Smooth muscle cell (in vitro differentiated cells): ENCODE results near the gene DLG1. TPM values are rescaled to one million over a fixed set of nuclear protein-coding genes. Genes with fewer than 3 reads are reported as not detected.

Experiments used
- DNase-seq: peaks from one replicate; lab custom pipeline; 2025; ENCODE audit not compliant: unreplicated experiment; lab: John Stamatoyannopoulos, UW
- H2AFZ ChIP-seq: fragments of 200-600 bp; sonication (generic); 2 replicates; pipeline ENCODE4 v1.6.0; 2016; ENCODE audit warnings: antibody characterized with exemption, low read depth, mild to moderate bottlenecking
- H3F3A ChIP-seq: fragments of 200-600 bp; sonication (generic); 2 replicates; pipeline ENCODE4 v1.6.0; 2017; ENCODE audit warnings: antibody characterized with exemption, low read depth
- H3K27ac ChIP-seq: fragments of 200-600 bp; sonication (generic); 2 replicates; pipeline ENCODE4 v1.5.1; 2016; ENCODE audit warnings: low read depth, mild to moderate bottlenecking
- H3K27me3 ChIP-seq: fragments of 200-600 bp; sonication (generic); 2 replicates; pipeline ENCODE4 v1.6.1; 2016; ENCODE audit warnings: low read depth, mild to moderate bottlenecking
- H3K36me3 ChIP-seq: fragments of 200-600 bp; sonication (generic); 2 replicates; pipeline ENCODE4 v1.5.1; 2016; ENCODE audit warnings: low read depth
- H3K4me1 ChIP-seq: fragments of 200-600 bp; sonication (generic); 2 replicates; pipeline ENCODE4 v1.5.1; 2016; ENCODE audit warnings: low read depth
- H3K4me2 ChIP-seq: fragments of 200-600 bp; sonication (generic); 2 replicates; pipeline ENCODE4 v1.6.0; 2016; ENCODE audit warnings: mild to moderate bottlenecking
- H3K4me3 ChIP-seq: fragments of 200-600 bp; sonication (generic); 2 replicates; pipeline ENCODE4 v1.5.1; 2016; ENCODE audit warnings: mild to moderate bottlenecking
- H3K79me2 ChIP-seq: fragments of 200-600 bp; sonication (generic); 2 replicates; pipeline ENCODE4 v1.6.0; 2016; ENCODE audit warnings: low read depth, mild to moderate bottlenecking
- H3K9ac ChIP-seq: fragments of 200-600 bp; sonication (generic); 2 replicates; pipeline ENCODE4 v1.6.0; 2016; ENCODE audit warnings: low read depth
- H3K9me3 ChIP-seq: fragments of 200-600 bp; sonication (generic); replicated peaks from 2 replicates; pipeline ENCODE4 v1.5.1; 2016; ENCODE audit warnings: low read depth
- H4K20me1 ChIP-seq: fragments of 200-600 bp; sonication (generic); 2 replicates; pipeline ENCODE4 v1.6.0; 2016; ENCODE audit warnings: low read depth
- WGBS: methylation state at CpG from one replicate; pipeline ENCODE4 v1.1.7; 2016; ENCODE audit warnings: low lambda C conversion rate; 5-methylcytosine and 5-hydroxymethylcytosine counted together
- polyA plus RNA-seq: library from polyadenylated mRNA; unstranded; fragments of >200 nt; fragmentation: Nextera tagmentation; extraction: Ambion mirVana; gene quantifications from 2 replicates; pipeline ENCODE4 v1.2.1, GENCODE V29; 2016
- total RNA-seq: library from RNA; depleted of rRNA; stranded (reverse); fragments of >200 nt; gene quantifications from 2 replicates; pipeline ENCODE4 v1.2.3, GENCODE V29; 2014
- TF ChIP-seq, protein P1 (sequence below): fragments of 200-600 bp; sonication (generic); IDR thresholded peaks from 2 replicates; pipeline ENCODE4 v1.5.1; 2017; ENCODE audit warnings: borderline replicate concordance, mild to moderate bottlenecking, antibody characterized with exemption; ENCODE audit not compliant: insufficient read depth, poor library complexity, severe bottlenecking

Gene DLG1
- total and polyA plus RNA-seq, 2 experiments from 2014 or later = 23.5 to 69.0 TPM

DNA sequence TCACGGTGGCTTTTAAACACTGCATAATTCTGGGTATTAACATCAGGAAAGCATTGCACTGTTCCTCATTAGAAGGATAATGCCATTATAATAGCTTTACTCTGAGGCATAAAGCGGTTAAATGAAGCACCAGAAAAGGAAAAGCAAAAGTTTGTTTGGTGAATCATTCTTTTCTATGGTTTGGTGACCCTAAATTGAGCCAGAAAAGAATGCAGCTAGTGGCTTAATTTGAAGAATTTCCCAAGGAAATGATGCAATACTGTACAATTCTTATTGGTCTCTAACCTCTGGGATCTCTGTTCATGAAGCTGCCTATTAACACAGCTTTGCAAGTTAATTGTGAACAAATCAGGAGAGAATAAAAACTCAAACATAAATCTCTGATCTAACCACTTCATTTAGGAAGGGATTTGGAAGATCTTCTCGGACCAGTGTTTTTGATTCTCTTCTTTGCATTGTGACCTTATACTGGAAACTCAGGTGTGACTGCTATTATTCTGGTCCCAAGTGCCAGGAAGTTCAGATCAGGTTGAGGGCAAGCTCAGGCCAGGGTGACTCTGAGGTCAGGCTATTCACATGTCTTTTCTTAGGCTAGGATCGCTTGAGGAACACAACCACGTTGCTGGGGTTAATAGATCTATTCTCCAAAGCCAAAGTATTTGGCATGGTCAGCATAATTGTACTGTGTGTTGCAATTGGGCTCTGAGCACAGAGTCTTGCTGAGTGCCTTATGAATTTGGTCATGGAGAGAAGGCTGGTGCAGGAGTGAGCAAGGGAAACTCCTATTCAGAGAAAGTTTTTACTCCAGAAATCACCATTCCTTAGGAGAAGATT is 11.3 kb upstream of the DLG1 start:
- Histone ChIP-seq H2AFZ (no peak overlapping the region), H3K4me3 (no peak overlapping the region), H3K4me1 (peaks cover 20% of the 10 kb centered on the region), H3F3A (peaks cover 11% of the 10 kb centered on the region), H3K4me2 (peak overlapping the region; percentile 69), H3K27me3 (no peaks in the 10 kb centered on the region), H3K27ac (peak overlapping the region; percentile 90), H3K36me3 (no peaks in the 10 kb centered on the region), H3K9me3 (no peaks in the 10 kb centered on the region), H3K79me2 (no peaks in the 10 kb centered on the region), H4K20me1 (no peaks in the 10 kb centered on the region), H3K9ac (peak overlapping the region; percentile 55)
- no peak for DNase-seq
- TF ChIP-seq, protein P1, sequence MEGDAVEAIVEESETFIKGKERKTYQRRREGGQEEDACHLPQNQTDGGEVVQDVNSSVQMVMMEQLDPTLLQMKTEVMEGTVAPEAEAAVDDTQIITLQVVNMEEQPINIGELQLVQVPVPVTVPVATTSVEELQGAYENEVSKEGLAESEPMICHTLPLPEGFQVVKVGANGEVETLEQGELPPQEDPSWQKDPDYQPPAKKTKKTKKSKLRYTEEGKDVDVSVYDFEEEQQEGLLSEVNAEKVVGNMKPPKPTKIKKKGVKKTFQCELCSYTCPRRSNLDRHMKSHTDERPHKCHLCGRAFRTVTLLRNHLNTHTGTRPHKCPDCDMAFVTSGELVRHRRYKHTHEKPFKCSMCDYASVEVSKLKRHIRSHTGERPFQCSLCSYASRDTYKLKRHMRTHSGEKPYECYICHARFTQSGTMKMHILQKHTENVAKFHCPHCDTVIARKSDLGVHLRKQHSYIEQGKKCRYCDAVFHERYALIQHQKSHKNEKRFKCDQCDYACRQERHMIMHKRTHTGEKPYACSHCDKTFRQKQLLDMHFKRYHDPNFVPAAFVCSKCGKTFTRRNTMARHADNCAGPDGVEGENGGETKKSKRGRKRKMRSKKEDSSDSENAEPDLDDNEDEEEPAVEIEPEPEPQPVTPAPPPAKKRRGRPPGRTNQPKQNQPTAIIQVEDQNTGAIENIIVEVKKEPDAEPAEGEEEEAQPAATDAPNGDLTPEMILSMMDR = no peak
- 26% methylated on average over 5 of the region's 5 CpGs for WGBS

DNA sequence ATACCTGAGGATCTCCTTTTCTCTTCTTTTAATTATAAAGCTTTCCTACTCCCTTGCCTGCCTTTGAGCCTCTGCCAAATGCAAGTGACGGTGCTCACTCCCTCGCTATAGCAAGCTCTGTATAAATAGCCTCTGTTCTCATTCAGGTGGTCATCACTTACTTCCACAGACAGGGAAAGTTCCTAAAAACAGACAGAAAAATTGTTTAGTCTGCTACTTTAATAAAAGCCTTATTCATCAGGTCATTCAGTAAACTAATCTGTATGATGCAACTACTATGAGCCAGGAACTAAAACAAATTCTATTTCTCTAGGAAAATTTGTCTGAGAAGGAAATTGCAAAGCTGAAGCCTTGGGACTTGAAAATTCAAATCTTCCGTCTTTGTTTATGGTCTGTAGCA is 10.2 kb upstream of the DLG1 start:
- Histone ChIP-seq H3K9me3 (no peaks in the 10 kb centered on the region), H3K36me3 (no peaks in the 10 kb centered on the region), H3K79me2 (no peaks in the 10 kb centered on the region), H2AFZ (peak overlapping the region; percentile 28), H3K27ac (peak overlapping the region; percentile 90), H3K4me2 (peak overlapping the region; percentile 69), H3K27me3 (no peaks in the 10 kb centered on the region), H4K20me1 (no peaks in the 10 kb centered on the region), H3F3A (peaks cover 11% of the 10 kb centered on the region), H3K4me1 (peaks cover 20% of the 10 kb centered on the region), H3K4me3 (no peak overlapping the region), H3K9ac (peak overlapping the region; percentile 55)
- WGBS = 35% methylated on average over 3 of the region's 3 CpGs
- DNase-seq = no peak
- TF ChIP-seq, protein P1 = no peak

DNA sequence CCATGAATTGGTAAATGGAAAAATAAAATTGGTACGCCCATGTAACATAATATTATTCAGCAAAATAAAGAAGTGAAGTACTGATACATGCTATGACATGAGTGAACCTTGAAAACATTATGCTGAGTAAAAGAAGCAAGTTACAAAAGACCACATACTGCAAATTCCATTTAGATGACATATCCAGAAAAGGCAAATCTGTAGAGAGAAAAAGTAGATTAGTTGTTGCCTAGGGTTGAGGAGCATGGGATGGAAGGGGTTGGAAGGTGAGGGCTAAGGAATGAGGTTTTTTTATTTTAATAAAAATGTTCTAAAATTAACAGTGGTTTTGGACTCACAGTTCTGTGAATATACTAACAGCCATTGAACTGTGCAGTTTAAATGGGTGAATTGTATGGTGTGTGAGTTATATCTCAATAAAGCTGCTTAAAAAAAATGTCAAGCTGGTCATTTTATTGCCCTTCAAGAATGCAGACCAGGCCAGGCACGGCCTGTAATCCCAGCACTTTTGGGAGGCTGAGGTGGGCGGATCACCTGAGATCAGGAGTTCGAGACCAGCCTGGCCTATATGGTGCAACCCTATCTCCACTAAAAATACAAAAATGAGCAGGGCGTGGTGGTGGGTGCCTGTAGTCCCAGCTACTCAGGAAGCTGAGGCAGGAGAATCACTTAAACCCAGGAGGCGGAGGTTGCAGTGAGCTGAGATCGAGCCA is 8.1 kb upstream of the DLG1 start:
- peaks cover 11% of the 10 kb centered on the region for H3F3A ChIP-seq
- no peak overlapping the region for H3K4me3 ChIP-seq
- peak overlapping the region; percentile 31 for H3K4me2 ChIP-seq
- H3K27me3 ChIP-seq = no peaks in the 10 kb centered on the region
- H3K79me2 ChIP-seq = no peaks in the 10 kb centered on the region
- no peak overlapping the region for H2AFZ ChIP-seq
- H4K20me1 ChIP-seq = no peaks in the 10 kb centered on the region
- H3K36me3 ChIP-seq = no peaks in the 10 kb centered on the region
- TF ChIP-seq, protein P1 = no peak
- peaks cover 20% of the 10 kb centered on the region for H3K4me1 ChIP-seq
- no peaks in the 10 kb centered on the region for H3K9me3 ChIP-seq
- DNase-seq = no peak
- H3K9ac ChIP-seq = no peak overlapping the region
- peak overlapping the region; percentile 48 for H3K27ac ChIP-seq
- WGBS = 79% methylated on average over 7 of the region's 7 CpGs
